GM12874 (cell line): ENCODE measurements around the gene MASP2.

ENCODE experiments used
- CTCF ChIP-seq: IDR thresholded peaks from 2 replicates; pipeline ENCODE4 v1.5.1; 2011; ENCODE audit warnings: low read depth, mild to moderate bottlenecking, control low read depth, low read length, moderate library complexity; ENCODE audit not compliant: insufficient read depth

Gene MASP2

GRCh38 chr1:11044849-11045427 is 2.1 kb downstream of the MASP2 start:
- no peak for TF ChIP-seq CTCF

GRCh38 chr1:11044086-11044848 is 2.8 kb downstream of the MASP2 start:
- TF ChIP-seq CTCF: no peak

GRCh38 chr1:11042995-11043874 is 3.8 kb downstream of the MASP2 start:
- TF ChIP-seq CTCF: no peak

- no peak for TF ChIP-seq CTCF
Measured at GRCh38 chr1:11042065-11042464, 5.0 kb downstream of the MASP2 start.

GRCh38 chr1:11041048-11041447 is 6.0 kb downstream of the MASP2 start:
- no peak for TF ChIP-seq CTCF

GRCh38 chr1:11039351-11040104 is 7.5 kb downstream of the MASP2 start:
- no peak for TF ChIP-seq CTCF
